T-cell (primary cell): ENCODE measurements around the gene RPL37. TPM values are rescaled to one million over a fixed set of nuclear protein-coding genes. Genes with fewer than 3 reads are reported as not detected.
"Not testable (repeated sequence)": the region's sequence is repeated elsewhere in the genome, so short reads cannot be mapped to it uniquely, and the experiment has no call there.

Experiments
- ATAC-seq, 4 experiments: fragments of 200-7000 bp in 3 of 4; fragments of 150-1000 bp in 1 of 4; cut with Tn5 transposase; replicated peaks in 1 of 4; 1 replicate in 3 of 4; 2 replicates in 1 of 4; pipeline ENCODE4 v1.10.0; 2021; ENCODE audit warnings: moderate library complexity in 3 of 4, mild to moderate bottlenecking in 2 of 4, moderate number of reproducible peaks in 1 of 4
- CTCF ChIA-PET, 2 donors: fragments of 300-600 bp; sonication (Branson Sonifier 250); formaldehyde crosslinking; loops; one replicate each; lab custom pipeline; 2022; ENCODE audit warnings: antibody characterized with exemption in 2 of 2; lab: Charles Lee
- POLR2A ChIA-PET, 2 donors: fragments of 300-600 bp; sonication (Branson Sonifier 250); formaldehyde crosslinking; loops; one replicate each; lab custom pipeline; 2022; ENCODE audit warnings: antibody characterized with exemption in 2 of 2; lab: Charles Lee
- DNase-seq, 35 experiments: peaks; one replicate each; pipeline versions ENCODE4 v3.0.0 to v3.0.0-alpha.2; 2013 to 2023
- H3K27ac ChIP-seq: one replicate; pipeline ENCODE4 v1.5.1; 2013; ENCODE audit warnings: low read length
- H3K27me3 ChIP-seq, 2 experiments: replicated peaks in 1 of 2; 1 replicate in 1 of 2; 2 replicates in 1 of 2; pipeline versions ENCODE4 v1.6.1 to v1.7.0; 2013; ENCODE audit warnings: low read length in 1 of 2, mixed read lengths in 1 of 2; ENCODE audit not compliant: control insufficient read depth in 2 of 2, insufficient read depth in 2 of 2; ENCODE audit errors: extremely low read depth in 1 of 2
- H3K36me3 ChIP-seq, 2 donors: 1 replicate in 1 of 2; 2 replicates in 1 of 2; pipeline versions ENCODE4 v1.6.1 to v1.7.0; 2013; ENCODE audit warnings: low read length in 1 of 2; ENCODE audit not compliant: control insufficient read depth in 2 of 2, insufficient read depth in 1 of 2; ENCODE audit errors: extremely low read depth in 1 of 2
- H3K4me1 ChIP-seq, 2 experiments: 1 replicate in 1 of 2; 2 replicates in 1 of 2; pipeline versions ENCODE4 v1.6.1 to v1.7.0; 2013; ENCODE audit warnings: low read length in 2 of 2, mixed read lengths in 1 of 2; ENCODE audit not compliant: insufficient read depth in 2 of 2, control insufficient read depth in 1 of 2; ENCODE audit errors: extremely low read depth in 1 of 2
- H3K4me3 ChIP-seq, 2 donors: 1 replicate in 1 of 2; 2 replicates in 1 of 2; pipeline versions ENCODE4 v1.5.1 to v1.7.0; 2013; ENCODE audit warnings: mild to moderate bottlenecking in 2 of 2, low read length in 1 of 2, moderate library complexity in 1 of 2; ENCODE audit not compliant: control insufficient read depth in 1 of 2; ENCODE audit errors: extremely low read depth in 1 of 2
- H3K9me3 ChIP-seq: 2 replicates; pipeline ENCODE4 v1.7.0; 2013
- H3K27ac Mint-ChIP-seq, 2 donors: one replicate each; pipeline ENCODE4 v1.8.0; 2020 to 2021; ENCODE audit warnings: mild to moderate bottlenecking in 2 of 2, mixed read lengths in 2 of 2
- H3K27me3 Mint-ChIP-seq, 2 donors: one replicate each; pipeline ENCODE4 v1.8.0; 2021 to 2022; ENCODE audit warnings: mixed read lengths in 2 of 2
- H3K36me3 Mint-ChIP-seq: one replicate; pipeline ENCODE4 v1.8.0; 2021; ENCODE audit warnings: mixed read lengths
- H3K4me1 Mint-ChIP-seq, 3 donors: one replicate each; pipeline ENCODE4 v1.8.0; 2020 to 2022; ENCODE audit warnings: mixed read lengths in 3 of 3, mild to moderate bottlenecking in 1 of 3
- H3K4me3 Mint-ChIP-seq, 3 donors: one replicate each; pipeline ENCODE4 v1.8.0; 2020 to 2022; ENCODE audit warnings: mild to moderate bottlenecking in 3 of 3, mixed read lengths in 3 of 3, moderate library complexity in 3 of 3
- H3K9me3 Mint-ChIP-seq, 3 donors: one replicate each; pipeline ENCODE4 v1.8.0; 2020 to 2022; ENCODE audit warnings: mixed read lengths in 3 of 3
- WGBS: methylation state at CpG from one replicate; pipeline ENCODE4 v1.1.5; 2013; ENCODE audit warnings: missing lambda C conversion rate; ENCODE audit not compliant: insufficient coverage; 5-methylcytosine and 5-hydroxymethylcytosine counted together
- total RNA-seq, 35 experiments: library from RNA in 6 of 35; stranded (reverse) in 6 of 35; fragments of 120-200 nt in 1 of 35; gene quantifications; one replicate each; pipeline versions ENCODE4 v1.2.1 to v1.2.4 and lab custom pipeline; 2013 to 2026

Gene RPL37
- 1,000 to 10,000 TPM; 2,003 to 2,190 (median 2,100) TPM for total RNA-seq
- total RNA-seq (2013), result 2,787 TPM
- total RNA-seq (lab: John Stamatoyannopoulos, UW), result 850 to 1,534 (median 1,151) reads per million in 29 experiments

GRCh38 chr5:40834849-40835787 lies at the start of gene RPL37:
TSS of gene RPL37 (minus strand) at chr5:40835222. CDS start at chr5:40835185, 37 bp downstream.
- Mint-ChIP-seq H3K9me3 (no peaks in the 10 kb centered on the region), H3K4me3 (peak within 1 kb of the TSS; percentile 87 to 99 (median 97)), H3K4me1 (peaks cover 46 to 53% (median 50%) of the 10 kb centered on the region in 3 donors), H3K36me3 (peaks cover 46% of the 10 kb centered on the region), H3K27ac (peak within 1 kb of the TSS; percentile 97 to 98), H3K27me3 (no peaks in the 10 kb centered on the region)
- Histone ChIP-seq H3K9me3 (no peaks in the 10 kb centered on the region), H3K36me3 (peaks cover 11 to 41% of the 10 kb centered on the region in 2 donors), H3K27me3 (no peaks in the 10 kb centered on the region), H3K4me1 (peaks cover 22 to 24% of the 10 kb centered on the region in 2 experiments), H3K27ac (peak within 1 kb of the TSS; percentile 95), H3K4me3 (peak within 1 kb of the TSS; percentile 85 to 93)
- POLR2A ChIA-PET, result interaction anchor here (0.5 to 1.0 kb wide), 5 partner anchors 83 to 1041 kb away, joined by 3 to 4 read pairs (median 3); no protein-coding TSS in a partner anchor
- ATAC-seq (peak; percentile 92 to 97 (median 96)), DNase-seq (peak; percentile 76 to 94 (median 86))
- 6% methylated on average over 48 of the region's 61 CpGs for WGBS
- CTCF ChIA-PET, result interaction anchor here in 1 of 2 donors (0.8 kb wide), 1 partner anchor 1254 kb away, joined by 4 read pairs; no protein-coding TSS in a partner anchor

- ATAC-seq, H3K4me1 Mint-ChIP-seq, H3K27ac ChIP-seq, H3K4me1 ChIP-seq, H3K27ac Mint-ChIP-seq, H3K4me3 Mint-ChIP-seq, H3K4me3 ChIP-seq, H3K9me3 Mint-ChIP-seq, H3K27me3 Mint-ChIP-seq, POLR2A ChIA-PET, H3K36me3 Mint-ChIP-seq, H3K9me3 ChIP-seq, H3K36me3 ChIP-seq, DNase-seq, H3K27me3 ChIP-seq: not testable (repeated sequence)
- WGBS, result no CpG with 5 or more reads among the region's 1 CpG
- CTCF ChIA-PET, result interaction anchor here in 1 of 2 donors (0.6 kb wide), 1 partner anchor 1308 kb away, joined by 3 read pairs; no protein-coding TSS in a partner anchor
Measured at GRCh38 chr5:40883051-40883450, 48.0 kb upstream of the RPL37 start.

GRCh38 chr5:40882291-40882690 lies 47.3 kb upstream of the RPL37 start:
- CTCF ChIA-PET, result interaction anchor here in 1 of 2 donors (0.6 kb wide), 1 partner anchor 24 kb away, joined by 10 read pairs; no protein-coding TSS in a partner anchor
- 75% methylated on average over 4 of the region's 4 CpGs for WGBS
- POLR2A ChIA-PET, result no interaction called here

DNA sequence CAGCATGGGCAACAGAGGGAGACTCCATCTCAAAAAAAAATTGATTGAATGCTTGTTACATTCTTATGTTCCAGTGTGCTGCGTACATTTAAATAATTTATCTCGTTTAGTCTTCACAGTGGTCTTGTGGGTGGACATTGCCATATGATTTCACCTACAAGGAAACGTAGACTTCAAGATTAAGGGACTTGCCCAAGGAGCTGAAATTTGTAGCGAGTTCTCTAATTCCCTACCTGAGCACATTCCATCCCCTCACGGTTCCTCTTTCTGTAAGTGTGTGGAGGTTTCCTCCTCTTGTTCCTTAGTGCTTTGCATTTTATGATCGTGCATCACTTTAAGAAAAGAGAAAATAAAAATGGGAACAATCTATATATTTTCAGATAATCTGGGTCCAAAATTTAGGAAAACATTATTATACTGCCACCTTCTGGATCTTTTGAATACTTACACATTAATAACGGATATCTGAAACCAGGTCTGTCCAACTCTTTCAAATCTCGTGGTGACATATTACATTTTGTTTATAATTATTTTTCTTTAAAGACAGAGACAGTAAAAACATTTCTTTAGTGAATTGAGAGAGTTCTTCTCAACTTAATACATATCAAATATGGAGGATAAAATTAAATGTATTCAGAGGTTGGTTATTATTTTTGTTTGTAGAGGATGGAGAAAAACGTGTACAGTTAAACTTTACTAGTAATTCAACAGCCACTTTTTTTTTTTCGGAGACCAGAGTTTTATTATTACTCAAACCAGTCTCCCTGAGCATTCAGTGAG lies 44.3 kb upstream of the RPL37 start:
- CTCF ChIA-PET, result interaction anchor here in 1 of 2 donors (1.0 kb wide), 1 partner anchor 81 kb away, joined by 5 read pairs; the partner anchor contains the start of gene PRKAA1
- Mint-ChIP-seq H3K4me3 (no peak overlapping the region), H3K4me1 (peaks cover 3 to 6% (median 4%) of the 10 kb centered on the region in 3 donors), H3K27me3 (no peaks in the 10 kb centered on the region), H3K9me3 (peaks cover 0 to 7% (median 0%) of the 10 kb centered on the region in 3 donors), H3K27ac (no peak overlapping the region), H3K36me3 (no peaks in the 10 kb centered on the region)
- peaks cover 0 to 5% of the 10 kb centered on the region in 2 experiments for H3K27me3 ChIP-seq
- no CpG with 5 or more reads among the region's 10 CpGs for WGBS
- no peak overlapping the region for H3K27ac ChIP-seq
- H3K4me1 ChIP-seq, result no peaks in the 10 kb centered on the region
- no peak overlapping the region for H3K4me3 ChIP-seq
- POLR2A ChIA-PET, result no interaction called here
- H3K36me3 ChIP-seq, result no peaks in the 10 kb centered on the region
- no peaks in the 10 kb centered on the region for H3K9me3 ChIP-seq
- DNase-seq, result peak in 2 of 35 experiments; percentile 1 to 42
- ATAC-seq, result no peak

More at GRCh38 chr5:40882291-40882690, 47.3 kb upstream of the RPL37 start:
- peaks cover 3 to 6% (median 4%) of the 10 kb centered on the region in 3 donors for H3K4me1 Mint-ChIP-seq
- no peaks in the 10 kb centered on the region for H3K27me3 Mint-ChIP-seq
- peaks cover 0 to 3% (median 0%) of the 10 kb centered on the region in 3 donors for H3K9me3 Mint-ChIP-seq
- no peak overlapping the region for H3K4me3 Mint-ChIP-seq
- Histone ChIP-seq H3K4me3 (no peak overlapping the region), H3K27ac (no peak overlapping the region), H3K27me3 (peaks cover 0 to 5% of the 10 kb centered on the region in 2 experiments), H3K36me3 (no peaks in the 10 kb centered on the region), H3K4me1 (no peaks in the 10 kb centered on the region), H3K9me3 (no peaks in the 10 kb centered on the region)
- H3K27ac Mint-ChIP-seq, result no peak overlapping the region
- ATAC-seq (no peak), DNase-seq (no peak)
- no peaks in the 10 kb centered on the region for H3K36me3 Mint-ChIP-seq

GRCh38 chr5:40877371-40877988 lies 42.5 kb upstream of the RPL37 start:
- ATAC-seq, result no peak
- H3K27me3 Mint-ChIP-seq, result no peaks in the 10 kb centered on the region
- H3K4me1 Mint-ChIP-seq, result peaks cover 3 to 6% (median 4%) of the 10 kb centered on the region in 3 donors
- H3K27ac Mint-ChIP-seq, result no peak overlapping the region
- Histone ChIP-seq H3K9me3 (no peaks in the 10 kb centered on the region), H3K36me3 (no peaks in the 10 kb centered on the region), H3K4me1 (no peaks in the 10 kb centered on the region), H3K27ac (no peak overlapping the region), H3K27me3 (peaks cover 0 to 5% of the 10 kb centered on the region in 2 experiments), H3K4me3 (no peak overlapping the region)
- no peak overlapping the region for H3K4me3 Mint-ChIP-seq
- DNase-seq, result no peak
- no peaks in the 10 kb centered on the region for H3K36me3 Mint-ChIP-seq
- peaks cover 0 to 7% (median 0%) of the 10 kb centered on the region in 3 donors for H3K9me3 Mint-ChIP-seq
- ChIA-PET CTCF (no interaction called here), POLR2A (interaction anchor here in 1 of 2 donors (0.6 kb wide), 1 partner anchor 1152 kb away, joined by 4 read pairs; no protein-coding TSS in a partner anchor)
- 69% methylated on average over 4 of the region's 6 CpGs for WGBS
